ENCODE results near the gene AUTS2. TPM values are rescaled to one million over a fixed set of nuclear protein-coding genes. Genes with fewer than 3 reads are reported as not detected.

The AUTS2 gene
- total RNA-seq, 6 experiments from 2014 or later, result 10.4 to 32.0 (median 19.3) TPM

- H3K9me3 ChIP-seq, result no peaks in the 10 kb centered on the region
- DNase-seq, result no peak
- no peak overlapping the region for H3K27ac ChIP-seq
- H3K4me1 ChIP-seq, result peaks cover 0 to 4% (median 0%) of the 10 kb centered on the region in 4 donors
- no peaks in the 10 kb centered on the region for H3K36me3 ChIP-seq
- no peak for ATAC-seq
- intact Hi-C loops (cut with DNase I), result loop anchor here in 1 of 2 donors (10.0 kb wide), 1 partner anchor 521 kb away; no protein-coding TSS in a partner anchor
- H3K4me3 ChIP-seq, result no peak overlapping the region
- WGBS (ENCODE audit: insufficient coverage, low coverage, low lambda C conversion rate, missing lambda C conversion rate), result 86% methylated on average over 4 of the region's 4 CpGs
- no peak for TF ChIP-seq POLR2A (IDR thresholded peaks at IDR 0.05)
- TF ChIP-seq, protein P1, sequence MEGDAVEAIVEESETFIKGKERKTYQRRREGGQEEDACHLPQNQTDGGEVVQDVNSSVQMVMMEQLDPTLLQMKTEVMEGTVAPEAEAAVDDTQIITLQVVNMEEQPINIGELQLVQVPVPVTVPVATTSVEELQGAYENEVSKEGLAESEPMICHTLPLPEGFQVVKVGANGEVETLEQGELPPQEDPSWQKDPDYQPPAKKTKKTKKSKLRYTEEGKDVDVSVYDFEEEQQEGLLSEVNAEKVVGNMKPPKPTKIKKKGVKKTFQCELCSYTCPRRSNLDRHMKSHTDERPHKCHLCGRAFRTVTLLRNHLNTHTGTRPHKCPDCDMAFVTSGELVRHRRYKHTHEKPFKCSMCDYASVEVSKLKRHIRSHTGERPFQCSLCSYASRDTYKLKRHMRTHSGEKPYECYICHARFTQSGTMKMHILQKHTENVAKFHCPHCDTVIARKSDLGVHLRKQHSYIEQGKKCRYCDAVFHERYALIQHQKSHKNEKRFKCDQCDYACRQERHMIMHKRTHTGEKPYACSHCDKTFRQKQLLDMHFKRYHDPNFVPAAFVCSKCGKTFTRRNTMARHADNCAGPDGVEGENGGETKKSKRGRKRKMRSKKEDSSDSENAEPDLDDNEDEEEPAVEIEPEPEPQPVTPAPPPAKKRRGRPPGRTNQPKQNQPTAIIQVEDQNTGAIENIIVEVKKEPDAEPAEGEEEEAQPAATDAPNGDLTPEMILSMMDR (IDR thresholded peaks at IDR 0.05), result no peak
- no peaks in the 10 kb centered on the region for H3K27me3 ChIP-seq
Measured at GRCh38 chr7:70706204-70706603, 1107.9 kb downstream of the AUTS2 start.

GRCh38 chr7:70706698-70707097 is 1108.4 kb downstream of the AUTS2 start:
- 94% methylated on average over 3 of the region's 3 CpGs for WGBS (ENCODE audit: insufficient coverage, low coverage, low lambda C conversion rate, missing lambda C conversion rate)
- no peak for DNase-seq
- no peak for ATAC-seq
- Histone ChIP-seq H3K27me3 (no peaks in the 10 kb centered on the region), H3K9me3 (no peaks in the 10 kb centered on the region), H3K4me1 (peaks cover 0 to 4% (median 0%) of the 10 kb centered on the region in 4 donors), H3K36me3 (no peaks in the 10 kb centered on the region), H3K4me3 (no peak overlapping the region), H3K27ac (no peak overlapping the region)
- intact Hi-C loops (cut with DNase I), result loop anchor here in 1 of 2 donors (10.0 kb wide), 1 partner anchor 522 kb away; no protein-coding TSS in a partner anchor
- TF ChIP-seq, protein P1 (IDR thresholded peaks at IDR 0.05), result no peak
- no peak for TF ChIP-seq POLR2A (IDR thresholded peaks at IDR 0.05)

DNA sequence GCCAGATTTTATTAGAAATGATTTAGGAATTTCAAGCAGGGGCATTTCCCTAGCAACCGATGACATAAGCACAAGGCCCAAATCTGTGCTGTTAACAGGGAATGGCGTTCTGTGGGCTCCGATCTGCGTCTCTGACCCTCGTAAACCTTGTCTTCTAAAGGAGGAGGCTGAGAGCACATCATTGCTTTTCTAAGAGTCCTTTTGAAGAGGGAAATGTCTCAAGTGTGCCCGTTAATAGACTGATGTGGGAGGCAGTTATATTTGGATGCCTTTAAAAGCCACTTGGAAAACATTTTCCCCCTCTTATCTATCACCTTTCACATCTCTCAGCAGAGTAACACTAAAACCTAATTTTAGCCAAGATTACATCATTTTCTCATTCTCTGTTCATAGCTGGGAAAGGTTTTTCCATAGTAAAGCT is 1109.6 kb downstream of the AUTS2 start:
- Histone ChIP-seq H3K9me3 (no peaks in the 10 kb centered on the region), H3K27me3 (no peaks in the 10 kb centered on the region), H3K4me1 (peaks cover 0 to 10% (median 2%) of the 10 kb centered on the region in 4 donors), H3K27ac (no peak overlapping the region), H3K36me3 (no peaks in the 10 kb centered on the region), H3K4me3 (no peak overlapping the region)
- TF ChIP-seq, protein P1 (IDR thresholded peaks at IDR 0.05), result no peak
- no peak for TF ChIP-seq POLR2A (IDR thresholded peaks at IDR 0.05)
- ATAC-seq (no peak), DNase-seq (no peak)
- intact Hi-C loops (cut with DNase I), result loop anchor here in 1 of 2 donors (10.0 kb wide), 1 partner anchor 523 kb away; no protein-coding TSS in a partner anchor
- 80% methylated on average over 3 of the region's 6 CpGs for WGBS (ENCODE audit: insufficient coverage, low coverage, low lambda C conversion rate, missing lambda C conversion rate)

DNA sequence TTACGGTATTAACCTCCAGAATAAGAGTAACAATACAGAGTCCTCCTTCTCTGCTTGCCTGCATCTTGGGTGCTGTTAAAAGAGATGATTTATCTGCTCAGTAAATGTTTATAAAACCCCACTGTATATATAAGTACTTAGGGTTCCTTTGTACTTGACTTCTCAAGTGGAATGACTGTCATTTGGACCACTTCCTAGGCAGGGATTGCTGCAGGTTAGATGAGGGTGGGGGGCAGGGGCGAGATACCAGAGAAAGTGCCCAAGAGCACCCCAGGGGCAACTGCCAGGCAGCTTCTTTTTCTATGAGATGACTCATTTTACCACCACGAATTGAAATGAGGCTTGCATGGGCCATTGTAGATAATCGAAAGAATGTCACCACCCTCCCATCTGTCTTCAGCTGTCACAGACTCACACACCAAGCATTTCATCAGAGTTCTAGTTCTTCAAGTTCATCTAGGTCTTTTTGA is 1111.8 kb downstream of the AUTS2 start:
- intact Hi-C loops (cut with DNase I), result no loop called here
- 64% methylated on average over 4 of the region's 4 CpGs for WGBS (ENCODE audit: insufficient coverage, low coverage, low lambda C conversion rate, missing lambda C conversion rate)

More for the DNA sequence above, 1111.8 kb downstream of the AUTS2 start:
- no peaks in the 10 kb centered on the region for H3K36me3 ChIP-seq
- H3K4me3 ChIP-seq, result no peak overlapping the region
- no peak overlapping the region for H3K27ac ChIP-seq
- no peaks in the 10 kb centered on the region for H3K9me3 ChIP-seq
- no peak for TF ChIP-seq POLR2A (IDR thresholded peaks at IDR 0.05)
- TF ChIP-seq, protein P1 (IDR thresholded peaks at IDR 0.05), result no peak
- no peak for DNase-seq
- no peaks in the 10 kb centered on the region for H3K27me3 ChIP-seq
- peaks cover 0 to 24% (median 2%) of the 10 kb centered on the region in 4 donors for H3K4me1 ChIP-seq
- no peak for ATAC-seq
